ENCODE results near the gene CERT1.

The CERT1 gene

GRCh38 chr5:75387806-75388205, 123.6 kb downstream of the CERT1 start:
- no peak for DNase-seq

GRCh38 chr5:75384218-75384617, 127.2 kb downstream of the CERT1 start:
- no peak for DNase-seq

- no peak for DNase-seq
Observed at GRCh38 chr5:75381456-75381855, 130.0 kb downstream of the CERT1 start.

GRCh38 chr5:75380099-75380498, 131.3 kb downstream of the CERT1 start:
- DNase-seq: no peak

- no peak for DNase-seq
Observed at GRCh38 chr5:75375414-75375813, 136.0 kb downstream of the CERT1 start.

GRCh38 chr5:75374394-75374814, 137.0 kb downstream of the CERT1 start:
- DNase-seq: no peak

- DNase-seq: no peak
Observed at GRCh38 chr5:75373862-75374261, 137.6 kb downstream of the CERT1 start.

DNA sequence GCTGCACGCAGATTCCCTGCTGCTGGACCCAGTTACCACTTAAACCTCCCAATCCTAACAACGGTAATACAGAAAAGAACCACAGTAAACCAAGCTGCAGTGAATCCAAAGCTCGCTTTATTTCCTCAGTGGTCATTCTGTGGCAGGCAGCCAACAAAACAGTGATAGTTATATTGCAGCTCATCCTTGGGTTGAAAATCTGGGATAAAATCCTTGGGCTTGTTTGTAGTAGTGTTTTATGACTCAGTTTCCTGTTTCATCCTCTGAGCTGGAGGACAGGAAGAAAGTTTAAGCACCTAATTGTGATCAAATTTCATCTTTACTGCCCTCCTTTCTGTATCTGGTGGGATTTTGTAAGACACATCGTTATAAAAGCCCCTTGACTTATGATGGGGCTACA, 143.0 kb downstream of the CERT1 start:
- no peak for DNase-seq

GRCh38 chr5:75367401-75367800, 144.0 kb downstream of the CERT1 start:
- no peak for DNase-seq

- DNase-seq: no peak
Observed at GRCh38 chr5:75366787-75367186, 144.6 kb downstream of the CERT1 start.

DNA sequence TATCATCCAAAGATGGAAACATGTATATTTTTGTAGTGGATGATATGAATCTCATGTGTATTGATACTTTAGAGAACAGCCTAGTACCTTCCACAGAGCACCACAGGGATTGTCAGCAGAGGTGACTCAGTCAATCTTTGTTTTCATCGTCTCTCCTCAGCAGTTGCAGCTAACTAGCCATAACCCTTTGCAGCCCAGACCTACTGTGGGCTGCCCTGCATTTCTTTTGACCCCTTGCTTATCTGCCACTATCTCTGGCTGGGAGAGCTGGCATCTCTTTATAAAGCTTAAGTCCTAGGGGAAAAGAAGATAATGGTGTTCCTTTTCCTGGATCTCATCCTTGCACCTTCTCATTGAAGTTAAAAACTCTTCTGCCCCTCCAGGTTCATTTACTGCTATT, 145.7 kb downstream of the CERT1 start:
- DNase-seq: no peak

DNA sequence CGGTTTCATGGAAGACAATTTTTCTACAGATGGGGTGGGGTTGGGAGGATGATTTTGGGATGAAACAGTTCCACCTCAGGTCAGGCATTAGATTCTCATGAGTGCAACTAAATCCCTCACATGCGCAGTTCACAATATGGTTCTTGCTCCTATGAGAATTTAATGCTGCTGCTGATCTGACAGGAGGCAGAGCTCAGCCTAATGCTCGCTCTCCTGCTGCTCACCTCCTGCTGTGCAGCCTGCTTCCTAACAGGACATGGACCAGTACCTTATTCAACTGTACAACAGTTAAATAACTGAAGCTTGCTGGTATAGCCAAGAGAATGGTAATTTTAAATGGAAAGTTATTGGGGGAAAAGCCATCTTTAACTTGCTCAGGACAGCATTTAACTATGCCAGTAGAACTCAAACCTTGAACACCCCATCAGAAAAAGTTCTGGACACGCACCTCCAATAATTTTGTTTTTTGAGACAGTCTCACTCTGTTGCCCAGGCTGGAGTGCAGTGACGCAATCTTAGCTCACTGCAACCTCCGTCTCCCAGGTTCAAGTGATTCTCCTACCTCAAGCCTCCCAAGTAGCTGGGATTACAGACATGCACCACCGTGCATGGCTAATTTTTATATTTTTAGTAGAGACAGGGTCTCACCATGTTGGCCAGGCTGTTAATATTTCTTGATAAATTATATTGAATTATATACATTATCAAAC, 146.7 kb downstream of the CERT1 start:
- DNase-seq: no peak

DNA sequence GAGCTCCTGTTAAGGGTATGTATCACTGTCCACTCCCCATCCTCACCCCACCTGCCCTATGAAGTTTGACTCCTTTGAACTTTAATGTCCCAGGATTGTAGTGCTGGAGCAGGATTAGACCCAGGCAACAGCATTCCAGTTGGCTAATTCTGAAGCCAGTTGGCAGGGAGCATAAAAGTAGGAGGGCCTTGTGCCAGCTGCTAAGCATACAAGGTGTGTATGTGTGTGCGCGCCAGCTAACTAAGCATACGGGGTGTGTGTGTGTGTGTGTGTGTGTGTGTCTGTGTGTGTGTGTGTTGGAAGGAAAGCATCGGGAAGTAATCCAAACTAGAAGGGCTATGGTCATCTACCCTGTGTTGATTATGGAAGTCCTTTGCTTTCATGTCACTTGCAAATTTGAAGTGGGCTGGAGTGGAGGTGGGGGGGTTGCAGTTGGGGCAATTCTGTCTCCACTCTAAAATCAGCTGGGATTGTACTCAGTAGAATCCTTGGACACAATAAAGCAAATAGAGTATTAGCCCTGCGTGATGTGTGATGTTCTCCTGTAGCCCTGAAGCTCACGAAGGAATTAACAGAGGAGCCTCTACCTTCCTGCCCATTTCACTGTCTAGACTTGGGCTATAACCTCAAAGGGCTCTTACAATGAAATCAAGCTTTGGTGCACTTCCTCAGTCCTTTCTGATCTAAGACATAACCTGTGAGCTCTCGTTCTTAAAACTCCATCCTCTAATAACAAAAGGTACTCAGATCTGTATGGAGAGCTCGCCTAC, 147.5 kb downstream of the CERT1 start:
- no peak for DNase-seq

DNA sequence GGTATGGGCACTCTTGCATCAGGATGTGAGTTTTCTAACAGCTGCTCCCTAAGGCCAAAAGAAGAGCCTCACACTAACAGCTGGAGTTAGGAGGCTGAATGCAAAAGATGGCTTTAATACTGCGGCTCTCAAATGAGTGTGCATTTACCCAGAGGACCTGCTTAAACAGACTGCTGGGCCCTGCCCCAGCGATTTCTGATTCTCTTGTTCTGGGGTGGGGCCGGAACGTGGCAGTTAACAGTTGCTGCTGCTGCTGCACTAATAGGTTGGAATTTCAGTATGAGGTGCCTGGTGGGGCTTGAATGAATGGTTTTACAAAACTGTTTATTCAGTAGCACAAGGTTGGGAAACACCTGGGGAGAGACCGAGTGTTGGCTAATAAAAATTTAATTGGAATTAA, 148.3 kb downstream of the CERT1 start:
- no peak for DNase-seq

DNA sequence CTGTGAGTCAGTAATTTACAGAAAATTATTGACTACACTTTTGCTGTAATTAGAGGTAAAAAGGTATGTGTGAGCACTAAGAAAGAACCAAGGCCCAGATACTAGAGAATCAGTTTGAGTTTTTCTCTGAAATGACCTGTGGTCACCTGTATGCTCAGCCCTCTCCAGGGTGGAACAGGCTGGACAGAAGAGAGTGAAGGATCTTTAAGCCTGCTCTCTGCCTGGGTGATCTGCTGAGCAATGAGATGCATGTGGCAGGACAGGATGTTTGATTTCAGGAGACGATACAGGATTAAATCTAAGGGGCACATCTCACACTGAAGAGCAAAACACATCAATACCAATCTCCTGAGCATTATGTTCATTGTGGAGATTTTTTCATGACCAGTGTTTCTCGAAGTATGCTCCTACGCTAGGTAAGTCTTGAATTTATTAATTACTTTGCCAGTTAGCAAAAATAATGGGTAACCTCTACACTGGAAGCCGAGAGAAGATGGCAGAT, 148.9 kb downstream of the CERT1 start:
- no peak for DNase-seq

DNA sequence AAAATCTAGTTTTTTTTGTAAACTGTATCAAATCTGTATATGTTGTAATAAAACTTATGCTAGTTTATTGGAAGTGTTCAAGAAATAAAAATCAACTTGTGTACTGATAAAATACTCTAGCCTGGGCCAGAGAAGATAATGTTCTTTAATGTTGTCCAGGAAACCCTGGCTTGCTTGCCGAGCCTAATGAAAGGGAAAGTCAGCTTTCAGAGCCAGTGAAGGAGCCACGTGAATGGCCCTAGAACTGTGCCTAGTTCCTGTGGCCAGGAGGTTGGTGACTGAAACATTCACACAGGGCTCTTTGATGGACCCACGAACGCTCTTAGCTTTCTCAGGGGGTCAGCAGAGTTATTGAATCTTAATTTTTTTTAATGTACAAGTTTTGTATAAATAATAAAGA, 150.1 kb downstream of the CERT1 start:
- DNase-seq: no peak

DNA sequence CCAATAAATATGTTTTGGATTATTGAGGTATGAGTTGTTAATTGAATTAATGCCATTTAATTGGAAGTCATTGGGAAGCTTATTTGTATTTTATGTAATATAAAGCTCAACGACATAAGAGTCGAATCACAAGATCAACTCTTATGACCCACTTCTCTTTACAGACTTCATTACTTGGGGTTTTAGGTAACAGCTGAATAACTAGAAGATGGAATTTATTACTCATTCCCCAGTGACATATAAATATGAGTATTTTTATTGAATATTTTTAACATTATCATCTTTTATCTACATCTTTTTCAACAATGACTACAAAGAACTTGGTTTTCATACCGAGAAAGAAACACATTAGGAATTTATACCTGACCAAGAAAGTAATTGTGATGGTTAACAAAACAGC, 153.3 kb downstream of the CERT1 start:
- DNase-seq: no peak

DNA sequence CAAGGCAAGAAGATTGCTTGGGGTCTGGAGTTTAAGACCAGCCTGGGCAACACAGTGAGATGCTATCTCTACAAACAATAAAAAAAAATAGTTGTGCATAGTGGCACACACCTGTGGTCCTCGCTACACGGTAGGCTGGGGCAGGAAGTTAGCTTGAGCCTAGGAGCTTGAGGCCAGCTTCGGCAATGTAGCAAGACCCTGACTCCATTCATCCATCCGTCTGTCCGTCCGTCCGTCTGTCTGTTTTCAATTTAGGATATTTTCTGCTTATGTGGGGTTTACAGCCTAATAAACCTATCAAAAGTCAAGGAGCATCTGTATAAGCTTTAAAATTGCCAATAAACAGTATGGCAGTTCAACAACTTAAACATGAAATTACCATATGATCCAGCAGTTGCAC, 154.7 kb downstream of the CERT1 start:
- no peak for DNase-seq

DNA sequence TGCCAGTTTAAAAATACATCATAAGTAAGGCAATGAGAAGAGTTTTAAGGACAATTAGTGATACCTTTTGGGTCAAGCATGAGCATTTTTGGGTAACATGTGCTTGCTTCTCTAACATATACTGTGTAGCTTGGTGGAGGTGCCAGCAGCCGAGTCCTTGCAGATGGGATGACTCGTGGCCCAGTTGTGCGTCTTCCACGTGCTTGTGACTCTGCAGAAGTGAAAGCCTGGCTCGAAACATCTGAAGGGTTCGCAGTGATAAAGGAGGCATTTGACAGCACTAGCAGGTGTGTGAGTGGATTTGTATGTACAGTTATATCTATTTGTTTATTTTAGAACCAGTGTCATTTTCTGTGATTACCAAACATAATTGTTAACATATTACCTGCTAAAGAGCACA, 156.2 kb downstream of the CERT1 start:
- no peak for DNase-seq

- no peak for DNase-seq
Observed at GRCh38 chr5:75351139-75351926, 160.1 kb downstream of the CERT1 start.

- DNase-seq: no peak
Observed at GRCh38 chr5:75349663-75350062, 161.8 kb downstream of the CERT1 start.

DNA sequence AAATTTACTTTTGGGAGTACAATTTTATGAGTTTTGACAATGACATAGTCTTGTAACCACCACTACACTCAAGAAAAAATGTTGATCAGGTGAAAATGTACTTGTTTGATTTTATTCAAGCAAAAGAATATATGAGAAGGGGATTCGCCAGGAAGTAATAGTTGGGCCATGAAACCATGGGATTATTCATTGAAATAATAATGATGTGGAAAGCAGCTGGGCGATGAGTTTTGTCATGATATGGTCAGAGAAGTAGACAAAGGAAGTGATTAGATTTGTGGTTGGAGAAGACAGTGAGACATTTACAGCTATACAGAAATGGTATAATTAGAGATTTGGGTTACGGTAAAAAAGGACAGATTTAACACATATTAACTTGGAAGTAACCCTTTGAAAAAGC, 163.2 kb downstream of the CERT1 start:
- no peak for DNase-seq

DNA sequence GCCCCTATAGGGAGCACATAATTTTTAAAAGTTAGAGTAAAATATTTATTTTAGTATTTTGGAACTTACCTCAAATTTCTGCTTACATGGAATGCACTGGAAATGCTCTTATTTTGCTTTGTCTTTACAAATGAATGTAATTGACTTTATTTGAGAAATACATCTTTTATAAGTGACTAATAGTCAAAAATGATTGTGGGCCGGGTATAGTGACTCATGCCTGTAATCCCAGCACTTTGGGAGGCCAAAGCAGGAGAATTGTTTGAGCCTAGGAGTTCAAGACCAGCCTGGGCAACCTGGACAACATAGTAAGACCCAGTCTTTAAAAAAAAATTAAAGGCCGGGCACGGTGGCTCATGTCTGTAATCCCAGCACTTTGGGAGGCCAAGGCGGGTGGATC, 168.6 kb downstream of the CERT1 start:
- DNase-seq: no peak

DNA sequence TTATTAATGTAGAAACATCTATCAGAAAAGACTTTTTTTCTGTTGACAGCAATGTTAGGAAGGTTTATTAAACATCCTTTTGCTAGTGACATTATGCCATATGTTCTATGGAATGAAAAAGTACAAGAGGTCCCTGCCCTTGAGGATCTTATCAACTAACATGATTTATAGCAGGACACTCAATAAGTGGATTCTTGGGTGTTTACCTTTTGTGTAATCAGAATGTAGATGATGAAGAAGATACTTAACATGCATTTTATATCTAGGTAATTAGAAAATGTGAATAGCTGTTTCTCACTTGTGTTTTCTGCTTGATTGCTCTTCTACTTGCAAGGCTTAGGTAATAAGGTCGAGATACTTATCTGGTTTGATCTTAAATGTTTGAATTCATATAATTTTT, 169.5 kb downstream of the CERT1 start:
- no peak for DNase-seq

Data from activated CD4-positive, alpha-beta T cell treated with anti-CD3 and anti-CD28 coated beads, Interleukin-2, amount 50 U/mL, for 48 hours (primary cell).